ENCODE results near the gene KANSL2. TPM values are rescaled to one million over a fixed set of nuclear protein-coding genes. Genes with fewer than 3 reads are reported as not detected.

KANSL2 gene
- total RNA-seq, 4 donors from 2014 or later = 58.4 to 101 (median 69.4) TPM

DNA sequence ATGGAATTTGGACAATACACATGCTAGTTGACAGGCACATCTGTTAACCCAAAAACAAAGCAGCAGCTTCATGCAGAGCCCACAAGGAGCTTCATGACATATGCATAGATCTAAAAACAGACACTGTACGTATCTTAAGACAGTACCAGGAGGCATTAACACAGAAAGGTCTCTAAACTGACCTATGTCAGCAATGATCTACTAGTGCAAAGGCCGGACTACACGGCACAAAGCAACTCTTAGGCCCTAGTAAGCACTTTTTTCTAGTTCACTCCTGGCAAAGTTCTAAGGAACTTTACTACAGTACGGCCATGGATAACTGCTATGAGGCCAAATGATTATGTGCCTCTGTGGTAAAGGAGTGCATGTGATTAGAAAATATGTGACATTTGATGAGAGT is 8.4 kb upstream of the KANSL2 start:
- Histone ChIP-seq H3K4me1 (peaks cover 0 to 11% (median 0%) of the 10 kb centered on the region in 4 donors), H3K4me3 (no peak overlapping the region), H3K36me3 (peaks cover 0 to 74% (median 21%) of the 10 kb centered on the region in 3 donors), H3K9me3 (no peaks in the 10 kb centered on the region), H3K27ac (no peak overlapping the region), H3K27me3 (no peaks in the 10 kb centered on the region)
- TF ChIP-seq EP300 (IDR thresholded peaks at IDR 0.05) (no peak), CTCF (IDR thresholded peaks at IDR 0.05) (no peak), POLR2A (IDR thresholded peaks at IDR 0.05) (no peak)
- DNase-seq (ENCODE audit: low spot score in 2 of 2) = no peak
- 56 to 81% methylated on average over 4 of the region's 4 CpGs for WGBS, 2 donors

DNA sequence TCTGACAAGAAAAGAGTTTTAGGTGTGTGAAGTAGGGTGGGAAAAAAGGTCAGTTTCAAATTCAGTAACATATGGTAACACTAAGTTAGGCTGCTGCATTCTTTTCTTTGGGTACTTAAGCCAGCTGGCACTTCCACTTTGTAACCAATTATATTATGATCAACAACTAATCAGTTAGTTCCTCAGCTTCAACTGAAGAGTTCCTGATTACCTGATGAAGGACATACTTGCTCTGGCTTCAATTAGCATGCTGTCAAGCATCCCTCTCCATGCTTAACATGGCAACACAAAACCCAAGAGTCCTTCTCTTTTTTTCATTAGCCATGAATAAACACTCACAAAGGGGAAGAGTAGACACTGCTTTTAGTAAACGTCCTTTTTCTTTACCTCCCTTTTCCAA is 6.8 kb upstream of the KANSL2 start:
- no peak for DNase-seq (ENCODE audit: low spot score in 2 of 2)
- H3K4me1 ChIP-seq = peaks cover 0 to 11% (median 0%) of the 10 kb centered on the region in 4 donors
- TF ChIP-seq CTCF (IDR thresholded peaks at IDR 0.05) (no peak), EP300 (IDR thresholded peaks at IDR 0.05) (no peak), POLR2A (IDR thresholded peaks at IDR 0.05) (no peak)
- H3K27ac ChIP-seq = no peak overlapping the region
- peaks cover 0 to 58% (median 13%) of the 10 kb centered on the region in 3 donors for H3K36me3 ChIP-seq
- H3K4me3 ChIP-seq = no peak overlapping the region
- no peaks in the 10 kb centered on the region for H3K27me3 ChIP-seq
- 50 to 54% methylated on average over 1 of the region's 1 CpG for WGBS, 2 donors
- H3K9me3 ChIP-seq = no peaks in the 10 kb centered on the region

- no peak for DNase-seq (ENCODE audit: low spot score in 2 of 2)
- Histone ChIP-seq H3K9me3 (no peaks in the 10 kb centered on the region), H3K4me3 (no peak overlapping the region), H3K36me3 (peaks cover 0 to 45% (median under 1%) of the 10 kb centered on the region in 3 donors), H3K4me1 (peaks cover 0 to 14% (median 0%) of the 10 kb centered on the region in 4 donors), H3K27me3 (no peaks in the 10 kb centered on the region), H3K27ac (no peak overlapping the region)
- TF ChIP-seq CTCF (IDR thresholded peaks at IDR 0.05) = no peak
- no peak for TF ChIP-seq POLR2A (IDR thresholded peaks at IDR 0.05)
- no peak for TF ChIP-seq EP300 (IDR thresholded peaks at IDR 0.05)
- WGBS, 2 donors = 79 to 83% methylated on average over 4 of the region's 4 CpGs
Observed at GRCh38 chr12:48687592-48687991, 5.6 kb upstream of the KANSL2 start.

- Histone ChIP-seq H3K4me3 (no peak overlapping the region), H3K4me1 (peaks cover 0 to 11% (median 0%) of the 10 kb centered on the region in 4 donors), H3K27me3 (no peaks in the 10 kb centered on the region), H3K27ac (no peak overlapping the region), H3K36me3 (peaks cover 0 to 37% (median 0%) of the 10 kb centered on the region in 3 donors), H3K9me3 (no peaks in the 10 kb centered on the region)
- 89 to 93% methylated on average over 6 of the region's 6 CpGs for WGBS, 2 donors
- no peak for DNase-seq (ENCODE audit: low spot score in 2 of 2)
- TF ChIP-seq POLR2A (IDR thresholded peaks at IDR 0.05) (no peak), CTCF (IDR thresholded peaks at IDR 0.05) (no peak)
Observed at GRCh38 chr12:48686615-48687334, 4.7 kb upstream of the KANSL2 start.

- TF ChIP-seq EP300 (IDR thresholded peaks at IDR 0.05) = no peak
- TF ChIP-seq POLR2A (IDR thresholded peaks at IDR 0.05) = no peak
- TF ChIP-seq CTCF (IDR thresholded peaks at IDR 0.05) = no peak
- DNase-seq (ENCODE audit: low spot score in 2 of 2) = no peak
- peaks cover 0 to 12% (median 1%) of the 10 kb centered on the region in 4 donors for H3K4me1 ChIP-seq
- no peaks in the 10 kb centered on the region for H3K27me3 ChIP-seq
- no peaks in the 10 kb centered on the region for H3K9me3 ChIP-seq
- 43 to 47% methylated on average over 3 of the region's 3 CpGs for WGBS, 2 donors
- H3K27ac ChIP-seq = no peak overlapping the region
- H3K36me3 ChIP-seq = peaks cover 0 to 34% (median 0%) of the 10 kb centered on the region in 3 donors
- H3K4me3 ChIP-seq = no peak overlapping the region
Observed at GRCh38 chr12:48686037-48686595, 4.1 kb upstream of the KANSL2 start.
